NT2/D1 (cell line): ENCODE measurements around the gene CD79A.

ENCODE experiments used
- SUZ12 ChIP-seq: IDR thresholded peaks from 2 replicates; pipeline ENCODE4 v1.6.1; 2011; ENCODE audit not compliant: insufficient read length, insufficient read depth; ENCODE audit errors: extremely low read depth
- YY1 ChIP-seq: IDR thresholded peaks from 2 replicates; pipeline ENCODE4 v1.6.1; 2011; ENCODE audit not compliant: insufficient read length, insufficient read depth
- ZNF274 ChIP-seq: IDR thresholded peaks from 2 replicates; pipeline ENCODE4 v1.6.1; 2011; ENCODE audit warnings: mild to moderate bottlenecking, low read depth, low read length

GRCh38 chr19:41897181-41897580 lies 20.1 kb downstream of the CD79A start:
- TF ChIP-seq YY1 = no peak
- no peak for TF ChIP-seq SUZ12
- no peak for TF ChIP-seq ZNF274
